Bronchial epithelial cell (primary cell): ENCODE measurements around the gene ARAP3. TPM values are rescaled to one million over a fixed set of nuclear protein-coding genes. Genes with fewer than 3 reads are reported as not detected.

ENCODE experiments used
- DNase-seq: peaks from one replicate; pipeline ENCODE4 v3.0.0-alpha.2; 2010; ENCODE audit warnings: low read depth
- FAIRE-seq: peaks from 2 replicates; lab custom pipeline; 2011; peaks lifted over from hg19 to GRCh38; lab: Jason Lieb, UNC
- H3K27me3 ChIP-seq: 2 replicates; pipeline ENCODE4 v1.5.1; 2011; ENCODE audit warnings: low read length; ENCODE audit not compliant: control insufficient read depth, insufficient read depth
- H3K36me3 ChIP-seq: 2 replicates; pipeline ENCODE4 v1.5.1; 2011; ENCODE audit warnings: low read length; ENCODE audit not compliant: control insufficient read depth, insufficient read depth
- H3K4me3 ChIP-seq: 2 replicates; pipeline ENCODE4 v1.5.1; 2011; ENCODE audit warnings: mild to moderate bottlenecking, low read depth, low read length, control low read depth
- total RNA-seq: library from RNA; depleted of rRNA; stranded (reverse); fragments of >200 nt; gene quantifications from 2 replicates; pipeline ENCODE4 v1.2.1, GENCODE V29; 2014
- TF ChIP-seq, protein P1 (sequence below): IDR thresholded peaks from 2 replicates; pipeline ENCODE4 v1.5.1; 2011; ENCODE audit warnings: mild to moderate bottlenecking, moderate library complexity, low read length, control low read depth, inconsistent platforms; ENCODE audit not compliant: insufficient read depth, severe bottlenecking

Gene ARAP3
- total RNA-seq, 1 donor from 2014 or later: 3.7 TPM

- TF ChIP-seq, protein P1, sequence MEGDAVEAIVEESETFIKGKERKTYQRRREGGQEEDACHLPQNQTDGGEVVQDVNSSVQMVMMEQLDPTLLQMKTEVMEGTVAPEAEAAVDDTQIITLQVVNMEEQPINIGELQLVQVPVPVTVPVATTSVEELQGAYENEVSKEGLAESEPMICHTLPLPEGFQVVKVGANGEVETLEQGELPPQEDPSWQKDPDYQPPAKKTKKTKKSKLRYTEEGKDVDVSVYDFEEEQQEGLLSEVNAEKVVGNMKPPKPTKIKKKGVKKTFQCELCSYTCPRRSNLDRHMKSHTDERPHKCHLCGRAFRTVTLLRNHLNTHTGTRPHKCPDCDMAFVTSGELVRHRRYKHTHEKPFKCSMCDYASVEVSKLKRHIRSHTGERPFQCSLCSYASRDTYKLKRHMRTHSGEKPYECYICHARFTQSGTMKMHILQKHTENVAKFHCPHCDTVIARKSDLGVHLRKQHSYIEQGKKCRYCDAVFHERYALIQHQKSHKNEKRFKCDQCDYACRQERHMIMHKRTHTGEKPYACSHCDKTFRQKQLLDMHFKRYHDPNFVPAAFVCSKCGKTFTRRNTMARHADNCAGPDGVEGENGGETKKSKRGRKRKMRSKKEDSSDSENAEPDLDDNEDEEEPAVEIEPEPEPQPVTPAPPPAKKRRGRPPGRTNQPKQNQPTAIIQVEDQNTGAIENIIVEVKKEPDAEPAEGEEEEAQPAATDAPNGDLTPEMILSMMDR: no peak
- DNase-seq (no peak), FAIRE-seq (no peak)
- Histone ChIP-seq H3K36me3 (no peaks in the 10 kb centered on the region), H3K4me3 (no peak overlapping the region), H3K27me3 (peaks cover 10% of the 10 kb centered on the region)
These were observed 22.8 kb upstream of the ARAP3 start for GRCh38 chr5:141704782-141705297.

- no peak for DNase-seq
- no peak for FAIRE-seq
- Histone ChIP-seq H3K4me3 (peak overlapping the region; percentile 46), H3K36me3 (no peaks in the 10 kb centered on the region), H3K27me3 (peaks cover 11% of the 10 kb centered on the region)
- TF ChIP-seq, protein P1: no peak
These were observed 21.1 kb upstream of the ARAP3 start for GRCh38 chr5:141703133-141703561.

GRCh38 chr5:141701360-141702119 is 19.5 kb upstream of the ARAP3 start:
- FAIRE-seq (no peak), DNase-seq (no peak)
- Histone ChIP-seq H3K4me3 (no peak overlapping the region), H3K27me3 (peaks cover 11% of the 10 kb centered on the region), H3K36me3 (no peaks in the 10 kb centered on the region)
- TF ChIP-seq, protein P1: no peak

DNA sequence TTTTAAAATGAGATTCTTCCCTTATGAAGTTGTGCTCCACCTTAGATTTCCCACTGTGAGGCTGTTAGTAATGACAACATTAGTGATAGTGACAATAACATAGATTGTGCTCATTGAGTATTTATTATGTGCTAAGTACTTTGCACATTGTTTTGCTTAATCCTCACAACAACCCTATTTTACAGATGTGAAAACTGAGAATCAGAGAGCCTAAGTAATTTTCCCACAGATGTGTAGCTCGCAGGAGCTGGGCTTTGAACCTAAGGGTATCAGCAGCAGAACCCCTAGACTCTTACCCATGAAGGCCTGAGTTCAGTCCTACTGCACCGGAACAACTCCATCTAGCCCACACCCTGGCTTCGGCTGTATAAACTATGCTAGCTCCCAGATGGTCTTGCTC is 15.6 kb upstream of the ARAP3 start:
- H3K27me3 ChIP-seq: peaks cover 11% of the 10 kb centered on the region
- DNase-seq (no peak), FAIRE-seq (no peak)
- no peak overlapping the region for H3K4me3 ChIP-seq
- TF ChIP-seq, protein P1: no peak
- no peaks in the 10 kb centered on the region for H3K36me3 ChIP-seq

GRCh38 chr5:141696431-141696830 is 14.4 kb upstream of the ARAP3 start:
- peak; percentile 80 for FAIRE-seq
- no peak overlapping the region for H3K4me3 ChIP-seq
- TF ChIP-seq, protein P1: no peak
- no peak for DNase-seq
- no peaks in the 10 kb centered on the region for H3K36me3 ChIP-seq
- H3K27me3 ChIP-seq: peaks cover 9% of the 10 kb centered on the region
